ENCODE results near the gene PPP3CA.

GRCh38 chr4:101037249-101037648 is 310.1 kb downstream of the PPP3CA start:
- TF ChIP-seq POLR2A (IDR thresholded peaks at IDR 0.05), result no peak
- TF ChIP-seq CTCF (IDR thresholded peaks at IDR 0.05), result no peak

Data from breast epithelium (tissue), 3 donors.